ENCODE data around the gene PDE4D.

DNA sequence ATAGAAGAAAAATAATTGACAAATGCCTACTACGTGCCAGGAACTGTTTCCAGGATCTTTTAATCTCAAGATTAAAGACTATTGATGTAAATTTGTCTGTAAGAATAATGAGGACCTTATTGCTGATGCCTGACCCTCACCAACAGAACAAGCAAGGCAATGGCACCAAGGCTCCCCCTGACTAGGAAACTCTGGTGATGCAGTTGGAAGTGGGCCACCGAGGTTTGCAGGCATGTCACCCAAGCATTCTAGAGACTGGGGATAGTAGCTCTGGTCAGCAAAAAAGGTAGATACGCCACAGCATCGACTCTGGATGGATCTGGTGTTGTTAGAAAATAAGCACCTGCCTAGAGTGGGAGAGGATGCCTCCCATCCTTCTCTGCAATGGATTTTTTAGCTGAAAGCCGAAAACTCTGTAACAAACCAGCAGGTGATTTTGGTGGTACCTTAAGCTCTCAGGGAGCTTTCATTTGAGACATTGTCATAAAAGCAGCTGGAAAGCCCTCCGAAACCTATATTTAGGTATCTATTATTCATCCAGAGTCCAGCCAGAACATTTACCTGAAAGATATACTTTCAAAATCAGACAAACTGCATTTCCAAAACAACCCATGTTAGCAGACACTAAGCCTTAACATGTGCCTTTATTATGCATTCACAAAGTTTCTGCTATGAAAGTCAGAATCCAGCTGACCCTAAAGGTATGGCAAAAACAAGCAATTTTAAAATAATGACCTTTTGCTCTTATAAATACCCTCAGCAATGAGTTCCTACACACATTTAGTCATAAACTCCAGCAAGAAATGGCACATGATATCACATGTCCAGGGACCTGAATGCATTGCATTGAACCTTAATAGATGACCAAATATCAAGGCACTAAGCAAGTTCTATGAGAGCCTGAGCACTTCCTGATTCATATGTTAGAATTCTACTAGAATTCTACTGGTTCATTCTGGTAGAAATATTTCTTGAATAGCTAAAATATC, 308.4 kb downstream of the PDE4D start:
- TF ChIP-seq EZH2 (IDR thresholded peaks at IDR 0.05; ENCODE audit: insufficient read depth, poor library complexity, severe bottlenecking), result no peak
- no peak for TF ChIP-seq EZH2phosphoT487 (IDR thresholded peaks at IDR 0.05; ENCODE audit: insufficient read depth, low read depth)

Data from GM23248 (cell line).